Measurements from ENCODE around the gene MBP. TPM values are rescaled to one million over a fixed set of nuclear protein-coding genes. Genes with fewer than 3 reads are reported as not detected.

The MBP gene
- total and polyA plus RNA-seq, 2 of the 13 experiments (the other 11 are each of a cell fraction or from before 2014, with no cell fraction given): 5.0 to 8.5 TPM

- in situ Hi-C loops (cut with HindIII; ENCODE audit: extremely low pct_ligation_motif_present, low pct_unique_long_range_greater_than_20kb): no loop called here
- H3K4me3 ChIP-seq (replicated peaks in 1 of 3; ENCODE audit: insufficient read depth in 1 of 3, low read depth in 2 of 3, low read length in 3 of 3): no peak overlapping the region
- no peak for ATAC-seq
- no peaks in the 10 kb centered on the region for H3K27me3 ChIP-seq (ENCODE audit: control insufficient read depth in 1 of 2, insufficient read depth in 2 of 2, low read length in 2 of 2)
- no TSS peak for BruUV-seq (replicated peaks)
- H3K9ac ChIP-seq (ENCODE audit: insufficient read depth, low read depth, low read length): no peak overlapping the region
- no peaks in the 10 kb centered on the region for H3K4me1 ChIP-seq (ENCODE audit: insufficient read depth, low read length)
- H4K20me1 ChIP-seq (ENCODE audit: insufficient read depth, low read length): no peaks in the 10 kb centered on the region
- no peak for FAIRE-seq
- 100% methylated on average over 4 of the region's 5 CpGs for WGBS (ENCODE audit: low lambda C conversion rate)
- H3K9me3 ChIP-seq (ENCODE audit: low read length): no peaks in the 10 kb centered on the region
- ChIA-PET POLR2A (no interaction called here), CTCF (ENCODE audit: low intra/inter-chr PET ratio, low total read pairs) (no interaction called here)
- TF ChIP-seq CERS6 (CRISPR knock-in tag; IDR thresholded peaks at IDR 0.05): no peak
- no peak overlapping the region for H3K4me2 ChIP-seq (ENCODE audit: low read depth, low read length)
- no peaks in the 10 kb centered on the region for H3K36me3 ChIP-seq (replicated peaks in 1 of 2; ENCODE audit: control insufficient read depth in 1 of 2, insufficient read depth in 2 of 2, low read length in 2 of 2)
- no peak for DNase-seq (ENCODE audit: low spot score)
- no peaks in the 10 kb centered on the region for H3K79me2 ChIP-seq (ENCODE audit: insufficient read depth, low read length)
- intact Hi-C loops (cut with micrococcal nuclease; ENCODE audit: unreplicated experiment): no loop called here
- H3K27ac ChIP-seq (ENCODE audit: extremely low read length, insufficient read depth, low read length): no peak overlapping the region
- no peak overlapping the region for H2AFZ ChIP-seq (ENCODE audit: low read length)
Observed at GRCh38 chr18:77078690-77079070, 53.9 kb downstream of the MBP start.

- CTCF ChIA-PET (ENCODE audit: low intra/inter-chr PET ratio, low total read pairs): no interaction called here
- in situ Hi-C loops (cut with HindIII; ENCODE audit: extremely low pct_ligation_motif_present, low pct_unique_long_range_greater_than_20kb): no loop called here
- no peak overlapping the region for H3K4me2 ChIP-seq (ENCODE audit: low read depth, low read length)
- TF ChIP-seq PATZ1 (CRISPR knock-in tag; IDR thresholded peaks at IDR 0.05): no peak
- TF ChIP-seq ZNF414 (CRISPR knock-in tag; IDR thresholded peaks at IDR 0.05): no peak
- TF ChIP-seq ZFAT (CRISPR knock-in tag; conservative IDR thresholded peaks at IDR 0.05): no peak
- TF ChIP-seq POLR2A (IDR thresholded peaks at IDR 0.05; ENCODE audit: insufficient read depth in 1 of 2, low read depth in 2 of 2, low read length in 2 of 2): no peak
- TF ChIP-seq ZNF264 (CRISPR knock-in tag; IDR thresholded peaks at IDR 0.05): no peak
- TF ChIP-seq ZNF460 (CRISPR knock-in tag; IDR thresholded peaks at IDR 0.05; ENCODE audit: borderline replicate concordance): no peak
- no peak for TF ChIP-seq ZNF530 (CRISPR knock-in tag; IDR thresholded peaks at IDR 0.05; ENCODE audit: low read depth)
- TF ChIP-seq ZSCAN20 (CRISPR knock-in tag; IDR thresholded peaks at IDR 0.05; ENCODE audit: borderline replicate concordance): no peak
- TF ChIP-seq NR1H2 (CRISPR knock-in tag; IDR thresholded peaks at IDR 0.05; ENCODE audit: borderline replicate concordance, low read depth): no peak
- TF ChIP-seq ZFY (CRISPR knock-in tag; IDR thresholded peaks at IDR 0.05): no peak
- TF ChIP-seq ZBTB26 (CRISPR knock-in tag; IDR thresholded peaks at IDR 0.05; ENCODE audit: borderline replicate concordance): no peak
- TF ChIP-seq HCFC1 (IDR thresholded peaks at IDR 0.05; ENCODE audit: low read depth, low read length): no peak
- no peak for TF ChIP-seq FOXA1 (IDR thresholded peaks at IDR 0.05)
- no peak for TF ChIP-seq FOXA1 (CRISPR knock-in tag; IDR thresholded peaks at IDR 0.05)
Observed at GRCh38 chr18:77077941-77078689, 54.5 kb downstream of the MBP start.

More at GRCh38 chr18:77077941-77078689, 54.5 kb downstream of the MBP start:
- Histone ChIP-seq H4K20me1 (ENCODE audit: insufficient read depth, low read length) (no peaks in the 10 kb centered on the region), H3K79me2 (ENCODE audit: insufficient read depth, low read length) (no peaks in the 10 kb centered on the region), H3K4me1 (ENCODE audit: insufficient read depth, low read length) (no peaks in the 10 kb centered on the region), H3K36me3 (replicated peaks in 1 of 2; ENCODE audit: control insufficient read depth in 1 of 2, insufficient read depth in 2 of 2, low read length in 2 of 2) (no peaks in the 10 kb centered on the region), H3K4me3 (replicated peaks in 1 of 3; ENCODE audit: insufficient read depth in 1 of 3, low read depth in 2 of 3, low read length in 3 of 3) (no peak overlapping the region), H3K27ac (ENCODE audit: extremely low read length, insufficient read depth, low read length) (no peak overlapping the region), H3K9ac (ENCODE audit: insufficient read depth, low read depth, low read length) (no peak overlapping the region), H3K27me3 (ENCODE audit: control insufficient read depth in 1 of 2, insufficient read depth in 2 of 2, low read length in 2 of 2) (no peaks in the 10 kb centered on the region), H2AFZ (ENCODE audit: low read length) (no peak overlapping the region), H3K9me3 (ENCODE audit: low read length) (no peaks in the 10 kb centered on the region)
- DNase-seq (ENCODE audit: low spot score): no peak
- intact Hi-C loops (cut with micrococcal nuclease; ENCODE audit: unreplicated experiment): no loop called here
- 90% methylated on average over 11 of the region's 16 CpGs for WGBS (ENCODE audit: low lambda C conversion rate)
- no TSS peak for BruUV-seq (replicated peaks)
- FAIRE-seq: no peak
- ATAC-seq: no peak
- POLR2A ChIA-PET: no interaction called here

Data from HepG2 (cell line).